Upper lobe of left lung (tissue), 6 donors: ENCODE data around the gene CABLES2. TPM values are rescaled to one million over a fixed set of nuclear protein-coding genes. Genes with fewer than 3 reads are reported as not detected.
A peak's percentile ranks its signal among the peaks of the same experiment; 100 is the strongest.

Experiments
- ATAC-seq, 2 donors: fragments of 200-7000 bp; cut with Tn5 transposase; one replicate each; pipeline ENCODE4 v1.9.1; 2022; ENCODE audit warnings: mild to moderate bottlenecking in 2 of 2, moderate library complexity in 2 of 2; ENCODE audit not compliant: low FRiP score in 2 of 2
- DNase-seq, 2 donors: peaks; one replicate each; pipeline ENCODE4 v3.0.0-alpha.2; 2019 to 2020
- H3K27ac ChIP-seq, 4 donors: fragments of 200-600 bp; sonication (generic); one replicate each; pipeline ENCODE4 v1.5.1; 2016 to 2019
- H3K27me3 ChIP-seq, 4 donors: fragments of 200-600 bp; sonication (generic); one replicate each; pipeline ENCODE4 v1.5.1; 2017 to 2019
- H3K36me3 ChIP-seq, 4 donors: fragments of 200-600 bp; sonication (generic); one replicate each; pipeline ENCODE4 v1.5.1; 2016 to 2019
- H3K4me1 ChIP-seq, 4 donors: fragments of 200-600 bp; sonication (generic); one replicate each; pipeline ENCODE4 v1.5.1; 2018 to 2019
- H3K4me3 ChIP-seq, 4 donors: fragments of 200-600 bp; sonication (generic); one replicate each; pipeline ENCODE4 v1.5.1; 2017 to 2019; ENCODE audit warnings: mild to moderate bottlenecking in 2 of 4, moderate library complexity in 1 of 4
- H3K9me3 ChIP-seq, 4 donors: fragments of 200-600 bp; sonication (generic); one replicate each; pipeline ENCODE4 v1.5.1; 2018 to 2019
- CTCF ChIP-seq, 6 experiments: fragments of 450-650 bp in 4 of 6; fragments of 200-600 bp in 2 of 6; sonication (generic) in 2 of 6; IDR thresholded peaks; one replicate each; pipeline ENCODE4 v1.5.1; 2016 to 2019; ENCODE audit warnings: antibody characterized with exemption in 6 of 6
- EP300 ChIP-seq, 4 donors: sonication (generic); formaldehyde crosslinking; IDR thresholded peaks; one replicate each; pipeline ENCODE4 v1.5.1; 2017; ENCODE audit warnings: antibody characterized with exemption in 4 of 4, control low read depth in 2 of 4
- POLR2A ChIP-seq, 4 donors: fragments of 450-650 bp; IDR thresholded peaks; one replicate each; pipeline ENCODE4 v1.5.1; 2016 to 2017; ENCODE audit warnings: antibody characterized with exemption in 4 of 4, mild to moderate bottlenecking in 2 of 4
- POLR2AphosphoS5 ChIP-seq, 2 donors: sonication (generic); formaldehyde crosslinking; IDR thresholded peaks; one replicate each; pipeline ENCODE4 v1.5.1; 2017; ENCODE audit warnings: antibody characterized with exemption in 2 of 2
- WGBS, 2 donors: methylation state at CpG; one replicate each; pipeline ENCODE4 v1.1.5; 2017 to 2018; 5-methylcytosine and 5-hydroxymethylcytosine counted together
- total RNA-seq, 6 donors: library from RNA; depleted of rRNA in 4 of 6; stranded (reverse); fragments of >200 nt in 4 of 6; gene quantifications; one replicate each; pipeline versions ENCODE4 v1.1.0 to v1.2.1, GENCODE V29; 2016 to 2021
- donor health status: DM: no; HTN: no; CAD: no; lungs with moderate emphysema.
- donor health status: DM: no; HTN: yes; CAD: no; lungs with severe emphysema.

Gene CABLES2
- total RNA-seq, 6 donors from 2014 or later, result 2.2 to 5.2 (median 4.0) TPM

DNA sequence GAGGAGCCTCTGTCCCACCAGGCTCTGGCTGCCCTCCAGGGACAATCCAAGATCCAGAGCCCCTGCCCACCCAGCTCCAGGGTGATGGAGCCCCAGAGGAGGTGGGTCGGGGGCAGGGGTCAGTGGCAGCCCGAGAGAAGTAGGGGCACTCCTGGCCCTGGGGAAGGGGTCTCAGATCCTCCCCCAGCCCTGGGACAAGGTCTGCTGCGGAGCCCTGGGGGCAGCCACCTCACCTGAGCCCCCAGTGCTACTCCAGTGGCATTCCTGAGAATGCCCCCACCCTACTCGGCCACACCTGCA is 37.3 kb downstream of the CABLES2 start:
- H3K27ac ChIP-seq, result peak overlapping the region in 3 of 4 donors; percentile 27 to 59 (median 36)
- DNase-seq, result no peak

GRCh38 chr20:62368976-62369814 is 37.9 kb downstream of the CABLES2 start:
- TF ChIP-seq CTCF (IDR thresholded peaks at IDR 0.05) (peak in 4 of 6 experiments; percentile 26 to 59 (median 40)), POLR2AphosphoS5 (IDR thresholded peaks at IDR 0.05) (no peak)
- WGBS, 2 donors, result 30 to 60% methylated on average over 6 to 25 of the region's 28 CpGs
- H3K36me3 ChIP-seq, result no peaks in the 10 kb centered on the region
- H3K27ac ChIP-seq, result peak overlapping the region; percentile 57 to 98 (median 92)
- peaks cover 46 to 76% (median 65%) of the 10 kb centered on the region in 4 donors for H3K4me1 ChIP-seq
- ATAC-seq (peak in 1 of 2 donors; percentile 2), DNase-seq (peak in 1 of 2 donors; percentile 77)
- H3K4me3 ChIP-seq, result peak overlapping the region in 2 of 4 donors; percentile 61 to 89
- H3K9me3 ChIP-seq, result no peaks in the 10 kb centered on the region
- peaks cover 0 to 29% (median 2%) of the 10 kb centered on the region in 4 donors for H3K27me3 ChIP-seq

More for the DNA sequence above, 37.3 kb downstream of the CABLES2 start:
- Histone ChIP-seq H3K4me1 (peaks cover 46 to 76% (median 65%) of the 10 kb centered on the region in 4 donors), H3K36me3 (no peaks in the 10 kb centered on the region), H3K9me3 (no peaks in the 10 kb centered on the region), H3K4me3 (no peak overlapping the region), H3K27me3 (peaks cover 0 to 29% (median 2%) of the 10 kb centered on the region in 4 donors)
- no peak for ATAC-seq
- 67% methylated on average over 4 of the region's 4 CpGs; no CpG with 5 or more reads in 1 of the 2 donors for WGBS, 2 donors
- TF ChIP-seq POLR2A (IDR thresholded peaks at IDR 0.05) (no peak), EP300 (IDR thresholded peaks at IDR 0.05) (no peak), POLR2AphosphoS5 (IDR thresholded peaks at IDR 0.05) (no peak), CTCF (IDR thresholded peaks at IDR 0.05) (no peak)

GRCh38 chr20:62368392-62368975 is 38.6 kb downstream of the CABLES2 start:
- DNase-seq (peak in 1 of 2 donors; percentile 66), ATAC-seq (no peak)
- TF ChIP-seq POLR2AphosphoS5 (IDR thresholded peaks at IDR 0.05), result no peak
- TF ChIP-seq EP300 (IDR thresholded peaks at IDR 0.05), result no peak
- no peak for TF ChIP-seq CTCF (IDR thresholded peaks at IDR 0.05)
- TF ChIP-seq POLR2A (IDR thresholded peaks at IDR 0.05), result no peak
- peak overlapping the region; percentile 92 to 98 (median 95) for H3K27ac ChIP-seq
- H3K4me1 ChIP-seq, result peaks cover 50 to 79% (median 68%) of the 10 kb centered on the region in 4 donors
- WGBS, 2 donors, result 15 to 25% methylated on average over 8 to 15 of the region's 15 CpGs
- peak overlapping the region in 3 of 4 donors; percentile 61 to 94 (median 89) for H3K4me3 ChIP-seq
- H3K36me3 ChIP-seq, result no peaks in the 10 kb centered on the region
- no peaks in the 10 kb centered on the region for H3K9me3 ChIP-seq
- H3K27me3 ChIP-seq, result peaks cover 0 to 29% (median 2%) of the 10 kb centered on the region in 4 donors

GRCh38 chr20:62367633-62368391 is 39.3 kb downstream of the CABLES2 start:
- Histone ChIP-seq H3K27ac (peak overlapping the region; percentile 92 to 98 (median 95)), H3K27me3 (peaks cover 0 to 29% (median 2%) of the 10 kb centered on the region in 4 donors), H3K4me1 (peaks cover 57 to 86% (median 75%) of the 10 kb centered on the region in 4 donors), H3K9me3 (no peaks in the 10 kb centered on the region), H3K36me3 (no peaks in the 10 kb centered on the region), H3K4me3 (peak overlapping the region; percentile 15 to 94 (median 75))
- TF ChIP-seq POLR2A (IDR thresholded peaks at IDR 0.05), result no peak
- no peak for TF ChIP-seq CTCF (IDR thresholded peaks at IDR 0.05)
- TF ChIP-seq EP300 (IDR thresholded peaks at IDR 0.05), result no peak
- no peak for TF ChIP-seq POLR2AphosphoS5 (IDR thresholded peaks at IDR 0.05)
- 0 to 10% methylated on average over 7 to 21 of the region's 37 CpGs for WGBS, 2 donors
- ATAC-seq, result no peak
- peak in 1 of 2 donors; percentile 89 for DNase-seq
